Measurements from ENCODE around the gene AFAP1. TPM values are rescaled to one million over a fixed set of nuclear protein-coding genes. Genes with fewer than 3 reads are reported as not detected.

AFAP1 gene
- polyA plus RNA-seq, 3 donors, result not detected

DNA sequence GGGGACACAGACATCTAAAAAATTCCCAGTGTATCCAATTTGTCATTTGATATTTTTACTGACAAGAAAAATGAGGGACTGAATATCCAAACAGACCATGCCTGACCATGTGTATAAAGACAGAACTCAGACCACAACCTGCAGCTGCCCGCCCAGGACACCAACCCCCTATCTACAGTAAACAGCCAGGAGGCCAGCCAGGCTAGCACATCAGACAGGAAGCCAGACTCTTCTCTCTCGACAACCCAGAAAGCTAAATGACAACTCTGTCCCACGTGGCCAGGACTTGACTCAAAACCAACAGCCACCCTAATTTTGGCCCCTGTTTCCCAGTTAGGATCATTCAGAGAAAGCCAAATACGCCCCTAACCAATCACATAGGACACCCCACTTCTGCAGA, 15.1 kb downstream of the AFAP1 start:
- Mint-ChIP-seq H3K36me3 (no peaks in the 10 kb centered on the region), H3K4me3 (no peak overlapping the region), H3K9me3 (peaks cover 0 to 5% (median 0%) of the 10 kb centered on the region in 7 donors), H3K27ac (peak overlapping the region in 1 of 7 donors; percentile 48), H3K4me1 (peaks cover 2% of the 10 kb centered on the region), H3K27me3 (ENCODE audit: low read depth in 3 of 3) (peaks cover 12 to 19% (median 16%) of the 10 kb centered on the region in 3 donors)
- no peak for DNase-seq
- Histone ChIP-seq H3K27me3 (ENCODE audit: control insufficient read depth in 2 of 2, insufficient read depth in 2 of 2, low read length in 2 of 2) (no peaks in the 10 kb centered on the region), H3K4me1 (ENCODE audit: control insufficient read depth in 1 of 2, insufficient read depth in 2 of 2, low read length in 2 of 2) (no peaks in the 10 kb centered on the region), H3K36me3 (replicated peaks in 1 of 2; ENCODE audit: control insufficient read depth in 1 of 2, insufficient read depth in 2 of 2, low read length in 2 of 2) (no peaks in the 10 kb centered on the region), H4K20me1 (ENCODE audit: insufficient read depth, low read length) (no peaks in the 10 kb centered on the region), H3K27ac (ENCODE audit: low read depth in 1 of 2, low read length in 2 of 2) (no peak overlapping the region), H3K9ac (ENCODE audit: insufficient read depth, low read length, poor library complexity, severe bottlenecking) (no peak overlapping the region), H3K9me3 (replicated peaks in 1 of 2; ENCODE audit: control insufficient read depth in 1 of 2, insufficient read depth in 1 of 2, low read length in 2 of 2) (no peaks in the 10 kb centered on the region), H3K79me2 (ENCODE audit: insufficient read depth, low read length) (no peaks in the 10 kb centered on the region), H3K4me3 (replicated peaks in 1 of 3; ENCODE audit: low read depth in 2 of 3, low read length in 3 of 3) (no peak overlapping the region), H2AFZ (ENCODE audit: insufficient read depth, low read depth, low read length, poor library complexity, severe bottlenecking) (no peak overlapping the region), H3K4me2 (replicated peaks; ENCODE audit: extremely low read depth, low read length, poor library complexity, severe bottlenecking) (no peak overlapping the region)
- 81% methylated on average over 4 of the region's 4 CpGs for WGBS (ENCODE audit: insufficient coverage)
- TF ChIP-seq, protein P1, sequence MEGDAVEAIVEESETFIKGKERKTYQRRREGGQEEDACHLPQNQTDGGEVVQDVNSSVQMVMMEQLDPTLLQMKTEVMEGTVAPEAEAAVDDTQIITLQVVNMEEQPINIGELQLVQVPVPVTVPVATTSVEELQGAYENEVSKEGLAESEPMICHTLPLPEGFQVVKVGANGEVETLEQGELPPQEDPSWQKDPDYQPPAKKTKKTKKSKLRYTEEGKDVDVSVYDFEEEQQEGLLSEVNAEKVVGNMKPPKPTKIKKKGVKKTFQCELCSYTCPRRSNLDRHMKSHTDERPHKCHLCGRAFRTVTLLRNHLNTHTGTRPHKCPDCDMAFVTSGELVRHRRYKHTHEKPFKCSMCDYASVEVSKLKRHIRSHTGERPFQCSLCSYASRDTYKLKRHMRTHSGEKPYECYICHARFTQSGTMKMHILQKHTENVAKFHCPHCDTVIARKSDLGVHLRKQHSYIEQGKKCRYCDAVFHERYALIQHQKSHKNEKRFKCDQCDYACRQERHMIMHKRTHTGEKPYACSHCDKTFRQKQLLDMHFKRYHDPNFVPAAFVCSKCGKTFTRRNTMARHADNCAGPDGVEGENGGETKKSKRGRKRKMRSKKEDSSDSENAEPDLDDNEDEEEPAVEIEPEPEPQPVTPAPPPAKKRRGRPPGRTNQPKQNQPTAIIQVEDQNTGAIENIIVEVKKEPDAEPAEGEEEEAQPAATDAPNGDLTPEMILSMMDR (IDR thresholded peaks at IDR 0.05), result no peak
- intact Hi-C loops (cut with micrococcal nuclease), result no loop called here

DNA sequence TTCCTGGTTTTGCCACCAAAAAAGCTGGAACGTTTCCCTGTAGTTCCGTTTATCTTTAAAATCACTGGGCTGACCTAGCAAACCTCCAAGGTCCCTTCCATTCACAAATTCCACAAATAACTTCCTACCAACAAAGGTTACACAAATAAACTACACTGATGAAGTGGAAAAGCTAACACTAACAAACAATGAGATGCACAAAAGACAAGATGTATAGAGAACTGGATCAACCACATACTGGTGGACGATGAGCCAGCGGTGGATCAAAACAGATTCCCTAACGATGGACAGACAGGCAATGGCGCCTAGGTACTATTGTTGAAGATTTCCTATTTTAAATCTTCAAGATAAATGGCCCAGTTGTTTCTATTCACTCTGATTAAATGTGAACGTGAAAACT, 15.5 kb downstream of the AFAP1 start:
- H3K27me3 Mint-ChIP-seq (ENCODE audit: low read depth in 3 of 3), result peaks cover 10 to 15% (median 13%) of the 10 kb centered on the region in 3 donors
- DNase-seq, result no peak
- H3K27ac ChIP-seq (ENCODE audit: low read depth in 1 of 2, low read length in 2 of 2), result no peak overlapping the region
- H3K4me2 ChIP-seq (replicated peaks; ENCODE audit: extremely low read depth, low read length, poor library complexity, severe bottlenecking), result no peak overlapping the region
- no peak overlapping the region for H2AFZ ChIP-seq (ENCODE audit: insufficient read depth, low read depth, low read length, poor library complexity, severe bottlenecking)
- H3K4me3 Mint-ChIP-seq, result no peak overlapping the region
- no peaks in the 10 kb centered on the region for H3K79me2 ChIP-seq (ENCODE audit: insufficient read depth, low read length)
- no peaks in the 10 kb centered on the region for H3K9me3 ChIP-seq (replicated peaks in 1 of 2; ENCODE audit: control insufficient read depth in 1 of 2, insufficient read depth in 1 of 2, low read length in 2 of 2)
- no peak overlapping the region for H3K9ac ChIP-seq (ENCODE audit: insufficient read depth, low read length, poor library complexity, severe bottlenecking)
- no peaks in the 10 kb centered on the region for H3K4me1 Mint-ChIP-seq
- no peaks in the 10 kb centered on the region for H3K27me3 ChIP-seq (ENCODE audit: control insufficient read depth in 2 of 2, insufficient read depth in 2 of 2, low read length in 2 of 2)
- H3K4me3 ChIP-seq (replicated peaks in 1 of 3; ENCODE audit: low read depth in 2 of 3, low read length in 3 of 3), result no peak overlapping the region
- TF ChIP-seq, protein P1 (IDR thresholded peaks at IDR 0.05), result no peak
- H3K9me3 Mint-ChIP-seq, result peaks cover 0 to 5% (median 0%) of the 10 kb centered on the region in 7 donors
- no peaks in the 10 kb centered on the region for H3K4me1 ChIP-seq (ENCODE audit: control insufficient read depth in 1 of 2, insufficient read depth in 2 of 2, low read length in 2 of 2)
- H3K27ac Mint-ChIP-seq, result no peak overlapping the region
- no peaks in the 10 kb centered on the region for H4K20me1 ChIP-seq (ENCODE audit: insufficient read depth, low read length)
- H3K36me3 ChIP-seq (replicated peaks in 1 of 2; ENCODE audit: control insufficient read depth in 1 of 2, insufficient read depth in 2 of 2, low read length in 2 of 2), result no peaks in the 10 kb centered on the region
- WGBS (ENCODE audit: insufficient coverage), result 93% methylated on average over 3 of the region's 7 CpGs
- intact Hi-C loops (cut with micrococcal nuclease), result no loop called here
- H3K36me3 Mint-ChIP-seq, result no peaks in the 10 kb centered on the region
